IMR-90 (cell line): Measurements from ENCODE around the gene SLC25A33.

ENCODE experiments used
- MXI1 ChIP-seq: IDR thresholded peaks from 2 replicates; pipeline ENCODE4 v1.6.1; 2012; ENCODE audit warnings: low read depth, mild to moderate bottlenecking, low read length, moderate library complexity, borderline replicate concordance
- POLR2A ChIP-seq: IDR thresholded peaks from 2 replicates; pipeline ENCODE4 v1.6.1; 2012; ENCODE audit warnings: mild to moderate bottlenecking, low read depth, low read length

DNA sequence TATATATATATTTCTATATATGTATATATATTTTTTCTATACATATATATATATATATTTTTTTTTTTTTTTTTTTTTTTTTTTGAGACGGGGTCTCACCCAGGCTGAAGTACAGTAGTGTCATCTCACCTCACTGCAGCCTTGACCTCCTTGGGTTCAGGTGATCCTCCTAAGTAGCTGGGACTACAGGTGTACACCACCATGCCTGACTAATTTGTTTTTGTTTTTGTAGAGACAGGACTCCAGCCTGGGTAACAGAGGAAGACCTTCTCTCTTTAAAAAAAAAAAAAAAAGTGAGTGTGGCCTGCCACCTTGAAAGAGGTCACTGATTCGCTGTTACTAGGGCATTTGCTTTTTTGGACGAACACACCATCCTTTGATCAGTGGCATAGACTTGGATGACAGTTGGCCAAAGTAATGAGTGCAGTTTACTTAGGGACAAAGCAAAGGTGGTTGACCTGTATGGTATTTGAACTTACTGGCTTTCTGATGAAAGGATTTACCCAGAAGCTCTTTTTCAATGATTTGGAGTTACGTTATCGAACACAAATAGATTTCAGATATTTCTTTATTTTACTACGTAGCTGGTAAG, 10.8 kb downstream of the SLC25A33 start:
- TF ChIP-seq MXI1: no peak
- TF ChIP-seq POLR2A: no peak
